Esophagus muscularis mucosa (tissue), 4 donors: Measurements from ENCODE around the gene YY1. TPM values are rescaled to one million over a fixed set of nuclear protein-coding genes. Genes with fewer than 3 reads are reported as not detected.

Source experiments
- DNase-seq: peaks from one replicate; pipeline ENCODE4 v3.0.0-alpha.2; 2017; ENCODE audit errors: extremely low spot score
- H3K27ac ChIP-seq, 4 donors: fragments of 200-600 bp; sonication (generic); replicated peaks in 1 of 4; 1 replicate in 3 of 4; 2 replicates in 1 of 4; pipeline ENCODE4 v1.5.1; 2016 to 2019; ENCODE audit warnings: mild to moderate bottlenecking in 1 of 4
- H3K27me3 ChIP-seq, 4 donors: fragments of 200-600 bp; sonication (generic); one replicate each; pipeline versions ENCODE4 v1.5.1 to v1.6.0; 2016 to 2019
- H3K36me3 ChIP-seq, 4 donors: fragments of 200-600 bp; sonication (generic); one replicate each; pipeline ENCODE4 v1.5.1; 2016 to 2019
- H3K4me1 ChIP-seq, 4 donors: fragments of 200-600 bp; sonication (generic); one replicate each; pipeline ENCODE4 v1.5.1; 2016 to 2019
- H3K4me3 ChIP-seq, 4 donors: fragments of 200-600 bp; sonication (generic); 1 replicate in 2 of 4; 2 replicates in 2 of 4; pipeline ENCODE4 v1.5.1; 2016 to 2019; ENCODE audit warnings: mild to moderate bottlenecking in 4 of 4, moderate library complexity in 1 of 4
- H3K9me3 ChIP-seq, 4 donors: fragments of 200-600 bp; sonication (generic); 1 replicate in 3 of 4; 2 replicates in 1 of 4; pipeline ENCODE4 v1.5.1; 2016 to 2019
- CTCF ChIP-seq, 3 experiments: fragments of 200-600 bp in 2 of 3; fragments of 450-650 bp in 1 of 3; sonication (generic) in 2 of 3; IDR thresholded peaks; one replicate each; pipeline ENCODE4 v1.5.1; 2017 to 2019; ENCODE audit warnings: antibody characterized with exemption in 3 of 3, mild to moderate bottlenecking in 2 of 3, moderate library complexity in 1 of 3
- EP300 ChIP-seq: sonication (generic); formaldehyde crosslinking; IDR thresholded peaks from one replicate; pipeline ENCODE4 v1.6.1; 2017; ENCODE audit warnings: antibody characterized with exemption
- POLR2A ChIP-seq: fragments of 450-650 bp; IDR thresholded peaks from one replicate; pipeline ENCODE4 v1.6.1; 2017; ENCODE audit warnings: antibody characterized with exemption, moderate library complexity, mild to moderate bottlenecking, low read depth
- POLR2AphosphoS5 ChIP-seq, 2 donors: sonication (generic); formaldehyde crosslinking; IDR thresholded peaks; one replicate each; pipeline ENCODE4 v1.6.1; 2017; ENCODE audit warnings: antibody characterized with exemption in 2 of 2
- WGBS: methylation state at CpG from one replicate; pipeline ENCODE4 v1.1.5; 2018; 5-methylcytosine and 5-hydroxymethylcytosine counted together
- intact Hi-C: fragments of 100-400 bp; cut with DNase I; formaldehyde crosslinking; loops from one replicate; pipeline ENCODE4 v1.15.1; 2023
- total RNA-seq, 4 donors: library from RNA; depleted of rRNA; stranded (reverse); fragments of >200 nt; gene quantifications; one replicate each; pipeline versions ENCODE4 v1.1.0 to v1.2.1, GENCODE V29; 2016

YY1 gene
- total RNA-seq, 4 donors from 2014 or later: 54.8 to 83.4 (median 62.7) TPM

DNA sequence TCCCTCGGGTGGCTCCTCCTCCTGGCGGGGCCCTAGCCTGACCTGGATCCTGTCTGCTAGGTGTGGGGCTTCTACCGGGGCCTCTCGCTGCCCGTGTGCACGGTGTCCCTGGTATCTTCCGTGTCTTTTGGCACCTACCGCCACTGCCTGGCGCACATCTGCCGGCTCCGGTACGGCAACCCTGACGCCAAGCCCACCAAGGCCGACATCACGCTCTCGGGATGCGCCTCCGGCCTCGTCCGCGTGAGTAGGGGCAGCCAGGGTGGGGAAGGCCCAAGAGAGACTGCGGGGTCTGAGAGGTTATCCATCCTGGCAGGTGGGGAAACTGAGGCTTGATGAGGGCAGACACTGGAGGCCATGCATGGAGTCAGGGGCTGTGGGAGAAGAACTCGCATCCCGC is 88.2 kb downstream of the YY1 start:
- TF ChIP-seq EP300: no peak
- TF ChIP-seq POLR2AphosphoS5 (IDR thresholded peaks at IDR 0.05): no peak
- no peak for TF ChIP-seq CTCF (IDR thresholded peaks at IDR 0.05)
- TF ChIP-seq POLR2A: no peak
- H3K4me3 ChIP-seq: no peak overlapping the region
- intact Hi-C loops: no loop called here
- WGBS: 95% methylated on average over 14 of the region's 24 CpGs
- H3K9me3 ChIP-seq: no peaks in the 10 kb centered on the region
- no peaks in the 10 kb centered on the region for H3K4me1 ChIP-seq
- H3K27me3 ChIP-seq: no peaks in the 10 kb centered on the region
- H3K27ac ChIP-seq: no peak overlapping the region
- peaks cover 0 to 2% (median 0%) of the 10 kb centered on the region in 4 donors for H3K36me3 ChIP-seq
- DNase-seq: no peak

DNA sequence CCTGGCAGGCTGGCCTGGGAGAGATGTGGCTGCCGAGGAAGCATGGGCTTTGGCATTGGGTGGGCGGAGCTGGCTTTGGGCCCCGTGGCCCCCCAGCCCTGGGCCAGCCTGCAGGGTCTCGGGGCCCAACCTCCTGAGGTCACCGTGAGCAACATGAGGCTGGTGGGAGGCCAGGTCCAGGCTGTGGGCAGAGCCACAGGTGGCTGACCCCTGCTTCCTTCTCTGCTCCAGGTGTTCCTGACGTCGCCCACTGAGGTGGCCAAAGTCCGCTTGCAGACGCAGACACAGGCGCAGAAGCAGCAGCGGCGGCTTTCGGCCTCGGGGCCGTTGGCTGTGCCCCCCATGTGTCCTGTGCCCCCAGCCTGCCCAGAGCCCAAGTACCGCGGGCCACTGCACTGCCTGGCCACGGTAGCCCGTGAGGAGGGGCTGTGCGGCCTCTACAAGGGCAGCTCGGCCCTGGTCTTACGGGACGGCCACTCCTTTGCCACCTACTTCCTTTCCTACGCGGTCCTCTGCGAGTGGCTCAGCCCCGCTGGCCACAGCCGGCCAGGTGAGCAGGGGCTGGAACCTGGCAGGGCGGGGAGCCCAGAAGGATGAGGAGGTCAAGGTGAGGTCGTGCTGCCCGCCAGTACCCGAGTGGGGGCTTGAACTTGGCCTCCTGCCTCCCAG is 89.7 kb downstream of the YY1 start:
- no peak overlapping the region for H3K4me3 ChIP-seq
- no peaks in the 10 kb centered on the region for H3K4me1 ChIP-seq
- no peak for TF ChIP-seq EP300
- TF ChIP-seq POLR2AphosphoS5 (IDR thresholded peaks at IDR 0.05): no peak
- no peak for TF ChIP-seq CTCF (IDR thresholded peaks at IDR 0.05)
- TF ChIP-seq POLR2A: no peak
- no peak for DNase-seq
- H3K9me3 ChIP-seq: no peaks in the 10 kb centered on the region
- 94% methylated on average over 7 of the region's 32 CpGs for WGBS
- intact Hi-C loops: no loop called here
- H3K27ac ChIP-seq: no peak overlapping the region
- H3K36me3 ChIP-seq: peaks cover 0 to 14% (median 9%) of the 10 kb centered on the region in 4 donors
- no peaks in the 10 kb centered on the region for H3K27me3 ChIP-seq

DNA sequence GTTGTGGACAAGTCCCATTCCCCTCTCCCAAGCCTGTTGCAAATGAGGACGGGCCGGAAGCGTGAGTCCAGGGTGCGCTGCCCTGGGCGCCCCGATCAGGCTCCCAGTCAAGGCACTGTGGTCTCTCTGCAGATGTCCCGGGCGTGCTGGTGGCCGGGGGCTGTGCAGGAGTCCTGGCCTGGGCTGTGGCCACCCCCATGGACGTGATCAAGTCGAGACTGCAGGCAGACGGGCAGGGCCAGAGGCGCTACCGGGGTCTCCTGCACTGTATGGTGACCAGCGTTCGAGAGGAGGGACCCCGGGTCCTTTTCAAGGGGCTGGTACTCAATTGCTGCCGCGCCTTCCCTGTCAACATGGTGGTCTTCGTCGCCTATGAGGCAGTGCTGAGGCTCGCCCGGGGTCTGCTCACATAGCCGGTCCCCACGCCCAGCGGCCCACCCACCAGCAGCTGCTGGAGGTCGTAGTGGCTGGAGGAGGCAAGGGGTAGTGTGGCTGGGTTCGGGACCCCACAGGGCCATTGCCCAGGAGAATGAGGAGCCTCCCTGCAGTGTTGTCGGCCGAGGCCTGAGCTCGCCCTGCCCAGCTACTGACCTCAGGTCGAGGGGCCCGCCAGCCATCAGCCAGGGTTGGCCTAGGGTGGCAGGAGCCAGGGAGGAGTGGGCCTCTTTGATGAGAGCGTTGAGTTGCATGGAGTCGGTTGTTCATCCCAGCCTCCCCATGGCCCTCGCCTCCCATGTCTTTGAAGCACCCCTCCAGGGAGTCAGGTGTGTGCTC is 90.5 kb downstream of the YY1 start:
- 81% methylated on average over 23 of the region's 36 CpGs for WGBS
- no peaks in the 10 kb centered on the region for H3K4me1 ChIP-seq
- intact Hi-C loops: no loop called here
- no peaks in the 10 kb centered on the region for H3K27me3 ChIP-seq
- H3K36me3 ChIP-seq: peaks cover 0 to 22% (median 16%) of the 10 kb centered on the region in 4 donors
- no peaks in the 10 kb centered on the region for H3K9me3 ChIP-seq
- H3K27ac ChIP-seq: no peak overlapping the region
- DNase-seq: no peak
- TF ChIP-seq POLR2AphosphoS5 (IDR thresholded peaks at IDR 0.05) (no peak), EP300 (no peak), POLR2A (no peak)
- H3K4me3 ChIP-seq: no peak overlapping the region

DNA sequence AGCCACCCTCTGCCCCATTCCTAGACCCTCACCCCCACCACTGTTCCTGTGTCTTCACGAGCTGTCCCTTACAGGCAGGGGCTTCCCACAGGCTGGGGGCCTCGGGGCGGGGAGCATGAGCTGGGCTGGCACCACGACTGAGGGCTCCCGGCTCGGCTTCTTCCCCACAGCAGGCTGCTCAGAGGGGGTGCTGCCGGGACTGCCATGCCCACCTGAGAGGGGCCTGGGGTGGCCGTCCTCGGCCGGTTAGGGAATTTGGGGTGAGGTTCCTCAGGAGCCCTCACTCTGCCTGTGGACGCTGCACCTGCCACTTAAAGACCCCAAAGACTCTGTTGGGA is 91.0 kb downstream of the YY1 start:
- Histone ChIP-seq H3K27ac (no peak overlapping the region), H3K4me1 (no peaks in the 10 kb centered on the region), H3K9me3 (no peaks in the 10 kb centered on the region), H3K4me3 (no peak overlapping the region), H3K36me3 (peaks cover 3 to 28% (median 22%) of the 10 kb centered on the region in 4 donors), H3K27me3 (no peaks in the 10 kb centered on the region)
- intact Hi-C loops: no loop called here
- TF ChIP-seq CTCF (IDR thresholded peaks at IDR 0.05) (no peak), POLR2AphosphoS5 (IDR thresholded peaks at IDR 0.05) (no peak), POLR2A (no peak), EP300 (no peak)
- WGBS: 88% methylated on average over 3 of the region's 11 CpGs
- DNase-seq: no peak

DNA sequence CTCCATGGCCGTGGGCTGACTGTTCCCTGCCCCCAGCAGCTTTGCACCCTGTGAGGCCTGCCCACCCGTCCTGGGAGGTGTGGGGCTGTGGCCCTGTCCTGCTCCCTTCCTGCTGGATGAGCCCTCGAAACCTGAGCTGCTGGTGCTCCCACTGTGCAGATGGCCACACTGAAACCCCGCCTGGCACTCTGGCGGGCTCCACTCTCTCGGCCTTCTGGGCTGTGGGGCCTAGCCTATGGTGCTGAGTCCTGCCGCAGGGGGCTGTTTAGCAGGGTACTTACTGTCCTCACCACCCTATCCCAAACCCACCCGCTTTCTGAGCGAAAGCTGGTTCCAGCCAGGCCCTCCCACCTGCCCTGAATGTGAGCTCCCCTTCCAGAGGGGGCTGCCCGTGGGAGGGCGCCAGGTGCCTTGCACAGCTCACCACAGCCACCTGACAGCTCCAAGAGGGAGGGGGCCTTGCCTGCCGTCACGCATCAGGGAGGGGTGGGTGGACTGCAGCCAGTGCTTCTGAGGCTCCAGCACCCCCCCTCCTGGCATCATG is 91.5 kb downstream of the YY1 start:
- Histone ChIP-seq H3K4me1 (no peaks in the 10 kb centered on the region), H3K9me3 (no peaks in the 10 kb centered on the region), H3K36me3 (peaks cover 4 to 32% (median 27%) of the 10 kb centered on the region in 4 donors), H3K27ac (no peak overlapping the region), H3K27me3 (no peaks in the 10 kb centered on the region), H3K4me3 (no peak overlapping the region)
- TF ChIP-seq CTCF (IDR thresholded peaks at IDR 0.05): no peak
- TF ChIP-seq POLR2A: no peak
- TF ChIP-seq POLR2AphosphoS5 (IDR thresholded peaks at IDR 0.05): no peak
- TF ChIP-seq EP300: no peak
- intact Hi-C loops: no loop called here
- DNase-seq: no peak
- 93% methylated on average over 6 of the region's 13 CpGs for WGBS
